GM21723 (cell line): Measurements from ENCODE around the gene ACTN4.

Experiments used
- ATAC-seq: cut with Tn5 transposase; IDR thresholded peaks from one replicate; pipeline ENCODE4 v1.9.1; 2021; ENCODE audit warnings: mild to moderate bottlenecking, moderate library complexity; ENCODE audit not compliant: unreplicated experiment

ACTN4 gene

DNA sequence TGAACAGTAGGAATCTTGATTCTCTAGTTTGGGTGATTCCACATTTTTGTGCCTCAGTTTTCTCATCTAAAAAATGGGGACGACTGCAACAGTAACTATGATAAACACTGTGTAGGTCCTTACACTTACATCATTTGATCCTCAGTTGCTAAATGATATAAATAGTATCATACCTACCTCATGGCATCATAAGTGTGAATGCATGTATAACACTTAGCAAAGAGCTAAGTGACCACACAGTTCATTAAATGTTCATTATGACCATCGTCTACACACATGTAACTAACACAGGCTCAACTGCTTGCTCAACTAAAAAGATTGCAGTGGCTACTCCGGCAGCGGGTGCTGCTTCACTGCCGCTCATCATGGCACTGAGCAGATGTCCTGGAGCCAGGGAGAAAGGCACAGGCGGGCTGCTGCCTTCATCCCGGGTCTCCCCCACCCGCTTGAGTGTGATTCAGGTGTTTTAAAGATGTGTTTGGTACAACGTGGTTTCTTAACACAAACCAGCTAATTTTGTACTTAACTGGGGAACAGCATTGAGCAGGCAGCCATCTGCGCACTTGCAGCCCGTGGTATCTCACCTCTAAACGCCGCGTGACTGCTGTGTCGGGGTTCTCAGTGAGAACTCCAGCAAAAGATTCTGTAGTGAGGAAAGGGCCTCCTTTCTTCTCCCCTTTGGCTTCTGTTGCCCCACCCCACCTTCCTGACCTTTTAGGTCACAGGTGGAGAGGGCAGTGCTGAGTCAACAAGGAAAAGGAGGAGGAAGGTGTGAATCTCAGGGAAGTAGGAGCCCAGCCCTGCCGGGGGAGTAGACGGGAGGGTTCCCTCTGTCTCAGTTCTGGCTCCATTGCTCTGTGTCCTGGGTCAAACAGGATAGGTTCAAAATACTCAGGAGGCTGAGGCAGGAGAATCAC is 11.7 kb upstream of the ACTN4 start:
- no peak for ATAC-seq

DNA sequence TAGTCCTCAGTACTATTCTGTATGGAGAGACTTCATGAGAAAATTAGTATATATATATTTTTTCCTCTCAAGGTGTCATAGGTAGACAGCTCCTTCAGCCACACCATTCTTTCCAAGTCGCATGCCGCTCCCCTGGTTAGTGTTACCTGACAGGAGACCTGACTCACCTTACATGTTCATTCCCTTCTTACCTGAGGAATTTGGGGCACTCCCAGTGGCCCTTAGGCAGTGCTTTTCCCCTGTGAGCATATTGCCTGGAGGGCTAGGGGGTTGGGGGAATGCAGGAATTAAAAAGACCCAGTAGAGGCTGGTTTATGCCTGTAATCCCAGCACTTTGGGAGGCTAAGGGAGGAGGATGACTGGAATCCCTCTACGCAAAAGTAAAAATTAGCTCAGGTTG is 9.0 kb upstream of the ACTN4 start:
- no peak for ATAC-seq

- no peak for ATAC-seq
These were observed 7.8 kb upstream of the ACTN4 start for GRCh38 chr19:38639679-38640078.

- no peak for ATAC-seq
These were observed 7.1 kb upstream of the ACTN4 start for GRCh38 chr19:38640368-38640767.

DNA sequence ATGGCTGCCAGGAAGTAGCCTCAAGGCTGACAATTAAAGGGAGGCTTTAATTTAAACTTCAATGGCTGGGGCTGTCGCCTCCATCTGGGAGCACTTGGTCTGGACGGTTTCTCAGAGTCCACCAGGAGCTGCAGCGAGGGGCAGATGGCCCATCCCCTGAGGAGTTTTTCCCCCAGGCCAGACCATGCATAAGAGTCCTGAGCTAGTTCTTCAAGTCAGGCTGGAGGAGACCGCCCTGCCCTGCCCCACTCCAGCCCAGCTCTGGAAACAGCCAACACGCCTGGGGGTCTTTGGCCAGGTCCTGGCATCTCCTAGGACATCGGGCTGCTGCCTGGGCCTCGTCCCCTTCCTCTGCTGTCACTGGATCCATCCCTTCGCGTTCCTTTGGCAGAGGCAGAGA is 5.3 kb upstream of the ACTN4 start:
- ATAC-seq = no peak

GRCh38 chr19:38644719-38645118 is 2.7 kb upstream of the ACTN4 start:
- ATAC-seq = no peak

- ATAC-seq = no peak
These were observed 718 bp downstream of the ACTN4 start for GRCh38 chr19:38647966-38648768.

GRCh38 chr19:38648769-38649304 is 1.4 kb downstream of the ACTN4 start:
- ATAC-seq = no peak

DNA sequence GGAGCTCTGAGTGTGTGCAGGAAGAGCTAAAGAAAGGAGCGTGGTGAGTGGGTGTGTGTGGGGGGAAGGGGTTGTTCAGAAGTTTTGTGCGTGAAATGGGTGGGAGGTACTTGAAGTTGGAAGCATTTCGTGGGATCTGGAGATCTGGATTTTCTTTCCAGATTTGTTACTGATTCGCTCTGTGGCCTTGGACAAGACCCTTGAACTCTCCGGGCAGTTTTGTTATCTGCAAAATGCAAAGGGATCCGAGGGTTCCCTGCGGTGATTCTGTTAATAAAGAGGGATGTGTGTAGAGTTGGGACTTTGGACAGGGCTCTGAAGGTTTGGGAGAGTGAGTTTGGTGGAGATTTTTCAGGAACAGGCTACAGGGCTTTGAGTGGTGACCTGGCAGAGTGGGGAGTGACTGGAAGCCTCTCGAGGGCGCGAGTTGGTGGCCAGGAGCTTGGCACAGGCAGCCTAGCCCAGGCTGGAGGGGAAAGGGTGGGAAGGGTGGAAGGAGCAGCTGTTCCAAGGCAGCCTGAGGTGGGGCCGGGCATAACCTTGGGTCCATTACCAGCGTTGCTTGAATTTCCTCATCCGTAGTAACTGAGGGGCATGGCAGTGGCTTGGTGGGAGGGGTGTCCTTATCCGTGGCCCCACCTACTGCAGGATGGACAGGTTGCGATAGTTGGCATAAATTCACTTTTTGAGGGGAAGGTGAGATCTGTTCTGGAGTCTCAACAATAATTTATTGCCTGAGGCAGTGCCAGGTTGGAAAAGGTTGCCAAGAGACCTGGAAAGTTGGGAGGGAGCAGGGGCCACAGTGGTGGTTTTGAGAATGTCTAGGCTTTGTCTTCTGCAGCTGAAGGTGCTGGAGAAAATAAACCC is 2.1 kb downstream of the ACTN4 start:
- ATAC-seq = no peak

GRCh38 chr19:38650172-38650775 is 2.8 kb downstream of the ACTN4 start:
- ATAC-seq = no peak

DNA sequence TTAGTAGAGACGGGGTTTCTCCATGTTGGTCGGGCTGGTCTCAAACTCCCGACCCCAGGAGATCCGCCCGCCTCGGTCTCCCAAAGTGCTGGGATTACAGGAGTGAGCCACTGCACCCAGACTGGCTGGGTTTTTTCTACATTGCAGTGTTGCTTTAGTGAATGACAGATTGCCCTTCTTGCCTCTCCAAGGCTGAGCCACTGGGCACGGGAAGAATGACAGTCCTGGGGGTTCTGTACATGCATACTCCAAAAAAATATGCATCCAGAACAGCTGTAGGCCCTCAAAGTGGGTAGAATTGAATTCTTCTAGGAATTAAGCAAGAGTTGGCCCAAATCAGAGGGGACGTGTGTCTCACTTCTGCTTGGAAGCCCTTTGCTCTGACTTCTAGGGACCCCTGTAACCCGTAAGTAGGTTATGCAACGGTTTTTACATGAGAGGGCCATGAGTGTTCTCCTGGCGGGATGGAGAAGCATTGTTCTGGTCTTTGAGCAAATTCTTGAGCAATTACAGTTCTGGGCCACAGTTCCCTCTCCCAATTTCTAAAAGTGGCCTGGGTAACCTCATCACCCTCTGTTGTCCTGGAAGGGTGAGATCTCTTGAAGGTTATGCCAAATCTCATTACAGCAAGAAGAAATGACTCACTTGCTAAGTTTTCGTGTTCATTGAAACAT is 3.6 kb downstream of the ACTN4 start:
- ATAC-seq = no peak

GRCh38 chr19:38653028-38653571 is 5.7 kb downstream of the ACTN4 start:
- ATAC-seq = no peak

- no peak for ATAC-seq
These were observed 7.2 kb downstream of the ACTN4 start for GRCh38 chr19:38654628-38655055.

DNA sequence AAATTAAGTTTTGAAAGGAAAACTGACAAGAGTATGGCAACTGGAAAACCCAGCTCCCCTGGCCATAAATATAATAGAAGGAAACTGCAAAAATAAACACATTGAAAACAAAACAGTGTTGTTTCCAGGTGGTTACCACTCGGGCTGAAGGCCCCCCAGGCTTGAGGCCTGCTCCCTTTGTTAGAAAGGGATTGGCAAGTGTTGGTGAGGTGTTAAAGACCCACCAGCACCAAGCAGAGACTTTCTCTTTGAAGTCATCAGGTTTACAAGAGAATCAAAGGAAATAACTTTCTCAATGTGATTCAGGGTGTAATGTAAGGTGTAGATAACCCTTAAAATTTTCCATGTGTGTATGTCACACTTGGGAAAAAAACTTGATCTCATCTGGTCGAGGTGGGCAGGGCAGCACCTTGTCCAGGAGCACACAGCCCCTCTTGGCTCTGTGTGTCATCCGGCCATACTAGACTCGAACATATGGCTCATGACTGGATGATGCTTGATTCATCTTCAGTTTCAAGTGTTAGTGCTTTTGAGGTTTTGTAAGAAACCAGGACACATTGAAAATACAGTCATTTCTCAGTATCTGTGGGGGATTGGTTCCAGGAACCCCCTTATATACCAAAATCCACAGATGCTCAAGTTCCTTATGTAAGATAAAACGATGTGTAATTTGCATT is 7.8 kb downstream of the ACTN4 start:
- no peak for ATAC-seq

DNA sequence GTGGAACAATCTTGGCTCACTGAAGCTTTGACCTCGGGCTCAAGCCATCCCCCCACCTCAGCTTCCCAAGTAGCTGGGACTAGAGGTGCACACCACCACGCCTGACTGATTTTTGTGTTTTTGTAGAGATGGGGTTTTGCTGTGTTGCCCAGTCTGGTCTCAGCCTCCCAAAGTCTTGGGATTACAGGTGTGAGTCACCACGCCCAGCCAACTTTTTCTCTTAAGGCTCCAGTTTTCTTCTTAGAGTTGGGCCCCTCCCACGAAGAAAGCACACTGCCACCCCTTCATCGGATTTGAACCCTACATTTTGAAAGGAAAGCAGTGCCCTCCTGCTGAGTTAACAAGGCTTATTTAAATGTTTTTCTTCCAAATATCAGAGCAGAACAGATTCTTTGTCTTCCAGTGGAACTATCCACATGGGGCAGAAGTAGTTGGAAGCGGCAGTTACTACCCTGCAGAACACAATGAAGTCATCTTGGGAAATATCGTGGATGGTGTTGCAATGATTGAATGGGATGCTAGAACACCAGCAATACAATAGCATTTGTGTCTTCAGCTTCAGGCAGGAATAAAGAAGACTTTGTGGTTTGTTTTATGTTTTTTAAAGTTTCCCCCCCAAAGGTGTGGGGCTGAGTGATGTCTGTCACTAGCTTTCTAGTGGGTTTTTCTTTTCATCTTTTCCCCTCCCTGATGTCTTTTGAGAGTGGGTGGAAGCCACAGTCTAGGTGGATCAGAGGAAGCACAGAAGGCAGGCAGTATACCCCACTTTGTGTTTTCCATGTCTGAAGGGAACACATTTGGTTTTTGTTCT is 8.9 kb downstream of the ACTN4 start:
- no peak for ATAC-seq

DNA sequence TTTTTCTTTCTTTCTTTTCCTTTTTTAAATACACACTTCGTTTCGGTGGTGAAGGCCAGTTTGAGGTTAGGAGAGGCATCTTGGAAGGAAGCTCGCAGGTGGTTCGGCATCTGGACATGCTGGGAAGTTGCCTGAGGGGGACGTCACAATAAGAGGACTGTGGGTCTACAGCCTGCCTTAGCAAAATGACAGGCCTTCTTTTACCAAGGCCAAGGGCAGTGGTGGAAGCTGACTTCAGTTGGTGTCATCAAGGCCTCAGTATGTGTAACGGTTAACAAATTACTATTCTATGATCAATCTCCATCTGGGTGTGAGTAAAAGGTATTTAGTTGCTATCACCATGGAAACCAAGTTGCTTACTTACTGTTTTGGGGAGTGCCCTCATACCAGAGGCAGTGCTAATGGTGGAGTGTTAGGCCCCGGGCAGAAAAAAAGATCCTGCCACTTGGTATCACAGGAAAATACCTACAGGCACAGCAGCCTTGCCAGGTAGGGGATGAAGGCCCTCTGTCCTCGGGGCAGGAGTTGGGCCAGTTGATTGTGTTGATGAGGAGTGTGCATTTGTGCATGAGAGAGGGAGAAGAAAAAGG is 10.3 kb downstream of the ACTN4 start:
- no peak for ATAC-seq

DNA sequence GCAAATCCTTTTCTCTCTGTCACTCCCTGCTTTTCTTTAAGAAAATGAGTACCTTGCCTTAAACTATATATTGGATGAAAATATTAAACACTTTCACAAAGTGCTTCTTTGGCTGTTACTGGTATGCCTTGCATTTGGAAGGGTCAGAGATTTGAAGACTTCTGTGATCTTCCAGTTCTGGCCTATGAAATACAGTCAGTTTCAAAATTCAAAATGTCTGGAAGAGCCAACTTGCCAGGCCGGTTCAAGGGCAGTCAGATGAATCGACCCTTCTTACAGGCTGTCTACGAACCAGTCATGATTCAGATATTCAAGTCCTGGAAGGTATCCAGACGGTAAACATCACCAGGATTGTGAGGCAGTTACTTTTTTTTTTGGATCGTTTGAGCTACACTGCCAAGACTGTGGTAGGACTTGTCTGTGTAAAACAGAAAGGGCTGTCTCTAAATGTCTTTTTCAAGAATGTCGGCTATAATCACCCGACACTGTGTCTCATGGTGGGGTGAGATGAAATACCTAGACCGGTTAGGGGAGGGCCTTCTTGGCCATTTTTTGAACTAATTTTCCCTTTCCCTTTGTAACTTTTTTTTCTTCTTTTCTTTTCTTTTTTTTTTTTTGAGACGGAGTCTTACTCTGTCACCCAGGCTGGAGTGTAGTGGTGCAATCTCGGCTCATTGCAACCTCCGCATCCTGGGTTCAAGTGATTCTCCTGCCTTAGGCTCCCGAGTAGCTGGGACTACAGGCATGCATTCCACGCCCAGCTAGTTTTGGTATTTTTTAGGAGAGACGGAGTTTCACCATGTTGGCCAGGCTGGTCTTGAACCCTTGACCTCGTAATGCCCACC is 11.2 kb downstream of the ACTN4 start:
- no peak for ATAC-seq
